Mucosa of stomach (tissue), 1 donor: ENCODE results near the gene DOK7.

Experiments
- H3K27me3 ChIP-seq: one replicate; pipeline ENCODE4 v1.7.0; 2013; ENCODE audit warnings: mild to moderate bottlenecking, low read length; ENCODE audit not compliant: control insufficient read depth, insufficient read depth
- H3K36me3 ChIP-seq: one replicate; pipeline ENCODE4 v1.7.0; 2013; ENCODE audit warnings: low read length; ENCODE audit not compliant: control insufficient read depth, insufficient read depth
- H3K4me1 ChIP-seq: one replicate; pipeline ENCODE4 v1.7.0; 2013; ENCODE audit warnings: mild to moderate bottlenecking, low read length; ENCODE audit not compliant: control insufficient read depth, insufficient read depth
- H3K4me3 ChIP-seq: one replicate; pipeline ENCODE4 v1.7.0; 2013; ENCODE audit warnings: low read length
- H3K9ac ChIP-seq: one replicate; pipeline ENCODE4 v1.7.0; 2013; ENCODE audit warnings: mild to moderate bottlenecking, low read length, moderate library complexity
- H3K9me3 ChIP-seq: one replicate; pipeline ENCODE4 v1.7.0; 2013; ENCODE audit warnings: mild to moderate bottlenecking, low read length, moderate library complexity; ENCODE audit not compliant: control insufficient read depth
- donor health status: Pancreatic carcinoma.

The DOK7 gene

GRCh38 chr4:3470244-3471097, 7.4 kb downstream of the DOK7 start:
- peaks cover 21% of the 10 kb centered on the region for H3K27me3 ChIP-seq
- no peaks in the 10 kb centered on the region for H3K9me3 ChIP-seq
- H3K4me3 ChIP-seq = no peak overlapping the region
- no peaks in the 10 kb centered on the region for H3K36me3 ChIP-seq
- H3K4me1 ChIP-seq = peaks cover 19% of the 10 kb centered on the region
- no peak overlapping the region for H3K9ac ChIP-seq

- Histone ChIP-seq H3K36me3 (no peaks in the 10 kb centered on the region), H3K4me1 (peaks cover 19% of the 10 kb centered on the region), H3K9me3 (no peaks in the 10 kb centered on the region), H3K4me3 (no peak overlapping the region), H3K27me3 (peaks cover 21% of the 10 kb centered on the region), H3K9ac (no peak overlapping the region)
Observed at GRCh38 chr4:3471098-3471760, 8.1 kb downstream of the DOK7 start.

GRCh38 chr4:3471886-3472285, 8.8 kb downstream of the DOK7 start:
- H3K27me3 ChIP-seq = peaks cover 21% of the 10 kb centered on the region
- H3K4me1 ChIP-seq = peaks cover 19% of the 10 kb centered on the region
- no peaks in the 10 kb centered on the region for H3K9me3 ChIP-seq
- no peak overlapping the region for H3K4me3 ChIP-seq
- H3K9ac ChIP-seq = no peak overlapping the region
- H3K36me3 ChIP-seq = no peaks in the 10 kb centered on the region

GRCh38 chr4:3472411-3473141, 9.5 kb downstream of the DOK7 start:
- Histone ChIP-seq H3K4me1 (peaks cover 19% of the 10 kb centered on the region), H3K9ac (no peak overlapping the region), H3K4me3 (no peak overlapping the region), H3K9me3 (no peaks in the 10 kb centered on the region), H3K27me3 (peaks cover 21% of the 10 kb centered on the region), H3K36me3 (no peaks in the 10 kb centered on the region)

GRCh38 chr4:3473181-3473950, 10.3 kb downstream of the DOK7 start:
- no peak overlapping the region for H3K9ac ChIP-seq
- peaks cover 21% of the 10 kb centered on the region for H3K27me3 ChIP-seq
- no peaks in the 10 kb centered on the region for H3K36me3 ChIP-seq
- H3K4me3 ChIP-seq = no peak overlapping the region
- H3K4me1 ChIP-seq = peaks cover 19% of the 10 kb centered on the region
- no peaks in the 10 kb centered on the region for H3K9me3 ChIP-seq

- Histone ChIP-seq H3K27me3 (peaks cover 21% of the 10 kb centered on the region), H3K9ac (no peak overlapping the region), H3K4me1 (peaks cover 19% of the 10 kb centered on the region), H3K9me3 (no peaks in the 10 kb centered on the region), H3K4me3 (no peak overlapping the region), H3K36me3 (no peaks in the 10 kb centered on the region)
Observed at GRCh38 chr4:3473996-3474765, 11.1 kb downstream of the DOK7 start.

- no peak overlapping the region for H3K9ac ChIP-seq
- peaks cover 13% of the 10 kb centered on the region for H3K27me3 ChIP-seq
- peaks cover 10% of the 10 kb centered on the region for H3K4me1 ChIP-seq
- no peak overlapping the region for H3K4me3 ChIP-seq
- no peaks in the 10 kb centered on the region for H3K36me3 ChIP-seq
- no peaks in the 10 kb centered on the region for H3K9me3 ChIP-seq
Observed at GRCh38 chr4:3475041-3475712, 12.1 kb downstream of the DOK7 start.

- H3K36me3 ChIP-seq = no peaks in the 10 kb centered on the region
- H3K4me1 ChIP-seq = peaks cover 7% of the 10 kb centered on the region
- no peaks in the 10 kb centered on the region for H3K9me3 ChIP-seq
- H3K27me3 ChIP-seq = peaks cover 7% of the 10 kb centered on the region
- H3K4me3 ChIP-seq = no peak overlapping the region
- H3K9ac ChIP-seq = no peak overlapping the region
Observed at GRCh38 chr4:3475713-3476260, 12.7 kb downstream of the DOK7 start.

GRCh38 chr4:3476341-3476747, 13.2 kb downstream of the DOK7 start:
- Histone ChIP-seq H3K4me3 (no peak overlapping the region), H3K4me1 (peaks cover 9% of the 10 kb centered on the region), H3K9me3 (no peaks in the 10 kb centered on the region), H3K36me3 (no peaks in the 10 kb centered on the region), H3K9ac (no peak overlapping the region), H3K27me3 (peaks cover 1% of the 10 kb centered on the region)

- no peaks in the 10 kb centered on the region for H3K9me3 ChIP-seq
- H3K36me3 ChIP-seq = no peaks in the 10 kb centered on the region
- peaks cover 14% of the 10 kb centered on the region for H3K4me1 ChIP-seq
- H3K9ac ChIP-seq = no peak overlapping the region
- H3K27me3 ChIP-seq = no peaks in the 10 kb centered on the region
- H3K4me3 ChIP-seq = no peak overlapping the region
Observed at GRCh38 chr4:3476936-3477749, 14.0 kb downstream of the DOK7 start.
